Measurements from ENCODE around the gene TEAD3. TPM values are rescaled to one million over a fixed set of nuclear protein-coding genes. Genes with fewer than 3 reads are reported as not detected.

Gene TEAD3
- total and polyA plus RNA-seq, 2 of the 4 experiments (the other 2 are of a cell fraction): 5.2 to 28.0 TPM

DNA sequence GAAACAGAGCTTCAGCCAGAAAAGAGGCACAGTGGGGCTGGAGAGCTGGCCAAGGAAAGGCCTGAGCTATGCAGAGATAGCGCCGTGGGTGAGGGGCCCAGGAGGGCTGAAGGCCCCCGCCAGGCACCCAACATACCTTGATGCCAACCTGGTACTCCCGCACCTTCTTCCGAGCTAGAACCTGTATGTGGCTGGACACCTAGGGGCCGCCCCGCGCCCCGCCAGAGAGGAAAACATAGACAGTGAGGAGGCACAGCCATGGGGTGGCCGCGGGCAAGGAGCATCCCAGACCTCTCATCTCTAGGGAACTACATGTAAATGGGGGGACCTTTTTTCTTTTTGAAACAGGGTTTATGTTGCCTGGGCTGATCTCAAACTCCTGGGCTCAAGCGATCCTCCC, 16.7 kb downstream of the TEAD3 start:
- Histone ChIP-seq H3K18ac (ENCODE audit: low read depth, low read length) (no peak overlapping the region), H3K56ac (ENCODE audit: extremely low read depth, insufficient read depth, low read length) (no peak overlapping the region), H4K5ac (ENCODE audit: low read depth, low read length) (no peak overlapping the region), H3K23ac (ENCODE audit: low read depth, low read length) (no peak overlapping the region), H2AK9ac (replicated peaks; ENCODE audit: low read depth, low read length, poor library complexity) (no peak overlapping the region), H3K4ac (ENCODE audit: low read depth, low read length) (no peak overlapping the region), H4K91ac (ENCODE audit: insufficient read depth, low read depth, low read length) (no peak overlapping the region), H3K36me3 (ENCODE audit: control insufficient read depth, insufficient read depth, low read length) (peaks cover 64% of the 10 kb centered on the region), H2BK15ac (ENCODE audit: low read depth, low read length) (no peak overlapping the region), H4K8ac (ENCODE audit: low read depth in 2 of 2, low read length in 2 of 2) (no peak overlapping the region), H4K20me1 (ENCODE audit: insufficient read depth, low read length) (peaks cover 18% of the 10 kb centered on the region), H3K4me1 (ENCODE audit: control insufficient read depth, insufficient read depth, low read length) (peaks cover 7% of the 10 kb centered on the region), H2AFZ (replicated peaks; ENCODE audit: low read length, poor library complexity) (no peak overlapping the region), H2BK20ac (ENCODE audit: low read depth, low read length) (no peak overlapping the region), H3K9me3 (ENCODE audit: control insufficient read depth, insufficient read depth, low read length) (no peaks in the 10 kb centered on the region), H2AK5ac (ENCODE audit: low read depth, low read length) (no peak overlapping the region), H3K4me2 (ENCODE audit: low read depth, low read length) (no peak overlapping the region), H3K14ac (replicated peaks; ENCODE audit: low read depth, low read length) (no peak overlapping the region), H3K9ac (ENCODE audit: low read depth, low read length) (no peak overlapping the region), H3K79me1 (ENCODE audit: low read depth in 1 of 2, low read length in 2 of 2) (peaks cover 29 to 57% of the 10 kb centered on the region in 2 experiments), H3K27ac (ENCODE audit: insufficient read depth, low read length) (no peak overlapping the region), H3K4me3 (ENCODE audit: insufficient read depth, low read depth, low read length) (no peak overlapping the region), H3K9me1 (ENCODE audit: insufficient read depth, low read length) (peaks cover 24% of the 10 kb centered on the region), H3K27me3 (ENCODE audit: control insufficient read depth, insufficient read depth, low read length) (no peaks in the 10 kb centered on the region), H2BK120ac (ENCODE audit: low read depth, low read length) (no peak overlapping the region), H2BK5ac (ENCODE audit: low read depth, low read length, poor library complexity, severe bottlenecking) (no peak overlapping the region)
- in situ Hi-C loops (cut with MboI; ENCODE audit: low sequenced_read_pairs) (no loop called here), intact Hi-C loops (cut with micrococcal nuclease) (no loop called here), dilution Hi-C loops (cut with HindIII; ENCODE audit: low sequenced_read_pairs, unreplicated experiment) (no loop called here)
- TF ChIP-seq POLR2A (IDR thresholded peaks at IDR 0.05; ENCODE audit: low read depth, low read length): no peak
- TF ChIP-seq CEBPB (IDR thresholded peaks at IDR 0.05; ENCODE audit: low read depth, low read length): no peak
- TF ChIP-seq MXI1 (IDR thresholded peaks at IDR 0.05; ENCODE audit: borderline replicate concordance, low read depth, low read length): no peak
- TF ChIP-seq BHLHE40 (IDR thresholded peaks at IDR 0.05; ENCODE audit: low read depth, low read length): no peak
- TF ChIP-seq, protein P1, sequence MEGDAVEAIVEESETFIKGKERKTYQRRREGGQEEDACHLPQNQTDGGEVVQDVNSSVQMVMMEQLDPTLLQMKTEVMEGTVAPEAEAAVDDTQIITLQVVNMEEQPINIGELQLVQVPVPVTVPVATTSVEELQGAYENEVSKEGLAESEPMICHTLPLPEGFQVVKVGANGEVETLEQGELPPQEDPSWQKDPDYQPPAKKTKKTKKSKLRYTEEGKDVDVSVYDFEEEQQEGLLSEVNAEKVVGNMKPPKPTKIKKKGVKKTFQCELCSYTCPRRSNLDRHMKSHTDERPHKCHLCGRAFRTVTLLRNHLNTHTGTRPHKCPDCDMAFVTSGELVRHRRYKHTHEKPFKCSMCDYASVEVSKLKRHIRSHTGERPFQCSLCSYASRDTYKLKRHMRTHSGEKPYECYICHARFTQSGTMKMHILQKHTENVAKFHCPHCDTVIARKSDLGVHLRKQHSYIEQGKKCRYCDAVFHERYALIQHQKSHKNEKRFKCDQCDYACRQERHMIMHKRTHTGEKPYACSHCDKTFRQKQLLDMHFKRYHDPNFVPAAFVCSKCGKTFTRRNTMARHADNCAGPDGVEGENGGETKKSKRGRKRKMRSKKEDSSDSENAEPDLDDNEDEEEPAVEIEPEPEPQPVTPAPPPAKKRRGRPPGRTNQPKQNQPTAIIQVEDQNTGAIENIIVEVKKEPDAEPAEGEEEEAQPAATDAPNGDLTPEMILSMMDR (conservative IDR thresholded peaks at IDR 0.05; ENCODE audit: low read depth, low read length): no peak
- TF ChIP-seq MAFK (IDR thresholded peaks at IDR 0.05; ENCODE audit: low read depth, low read length): no peak
- no peak for TF ChIP-seq CHD1 (IDR thresholded peaks at IDR 0.05; ENCODE audit: low read depth, low read length)
- no peak for TF ChIP-seq FOS (IDR thresholded peaks at IDR 0.05; ENCODE audit: low read depth, low read length)
- no peak for TF ChIP-seq RFX5 (IDR thresholded peaks at IDR 0.05; ENCODE audit: low read depth, low read length)
- no peak for TF ChIP-seq RCOR1 (IDR thresholded peaks at IDR 0.05; ENCODE audit: insufficient replicate concordance, low read length)
- TF ChIP-seq SMC3 (IDR thresholded peaks at IDR 0.05; ENCODE audit: low read depth, low read length): no peak
- no peak for TF ChIP-seq RAD21 (IDR thresholded peaks at IDR 0.05; ENCODE audit: low read length)
- ATAC-seq (ENCODE audit: low read depth) (no peak), DNase-seq (no peak)
- CTCF ChIA-PET: interaction anchor here (1.0 kb wide), 1 partner anchor 13 kb away, joined by 4 read pairs; no protein-coding TSS in a partner anchor
- no TSS peak for BruUV-seq (replicated peaks)
- WGBS, 2 experiments (ENCODE audit: extremely low coverage in 2 of 2, insufficient read length in 1 of 2): 100% methylated on average over 5 of the region's 12 CpGs; no CpG with 5 or more reads in 1 of the 2 experiments
- POLR2A ChIA-PET (ENCODE audit: unreplicated experiment): no interaction called here
